ENCODE results near the gene NBEAL1.
"Not testable (repeated sequence)": the region's sequence is repeated elsewhere in the genome, so short reads cannot be mapped to it uniquely, and the experiment has no call there.

The NBEAL1 gene

GRCh38 chr2:203040966-203041521 lies 26.4 kb downstream of the NBEAL1 start:
- DNase-seq: no peak

GRCh38 chr2:203042178-203042577 lies 27.5 kb downstream of the NBEAL1 start:
- DNase-seq: no peak

DNA sequence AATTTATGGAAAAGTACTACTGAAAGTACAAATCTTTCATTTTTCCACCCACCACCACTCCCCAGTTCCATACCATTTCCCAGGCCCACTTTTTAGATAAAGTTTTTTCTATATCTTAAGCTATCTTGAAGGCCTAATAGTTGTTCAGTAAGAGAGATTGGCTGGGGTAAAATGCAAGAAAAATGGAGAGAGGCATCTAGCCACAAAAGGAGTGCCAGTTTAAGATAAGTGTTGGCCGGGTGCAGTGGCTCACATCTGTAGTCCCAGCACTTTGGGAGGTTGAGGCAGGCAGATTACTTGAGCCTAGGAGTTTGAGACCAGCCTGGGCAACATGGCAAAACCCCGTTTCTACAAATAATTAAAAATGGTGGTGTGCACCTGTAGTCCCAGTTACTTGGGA lies 28.6 kb downstream of the NBEAL1 start:
- DNase-seq: no peak

- no peak for DNase-seq
Measured at GRCh38 chr2:203045867-203046266, 31.2 kb downstream of the NBEAL1 start.

- no peak for DNase-seq
Measured at GRCh38 chr2:203052539-203052938, 37.9 kb downstream of the NBEAL1 start.

DNA sequence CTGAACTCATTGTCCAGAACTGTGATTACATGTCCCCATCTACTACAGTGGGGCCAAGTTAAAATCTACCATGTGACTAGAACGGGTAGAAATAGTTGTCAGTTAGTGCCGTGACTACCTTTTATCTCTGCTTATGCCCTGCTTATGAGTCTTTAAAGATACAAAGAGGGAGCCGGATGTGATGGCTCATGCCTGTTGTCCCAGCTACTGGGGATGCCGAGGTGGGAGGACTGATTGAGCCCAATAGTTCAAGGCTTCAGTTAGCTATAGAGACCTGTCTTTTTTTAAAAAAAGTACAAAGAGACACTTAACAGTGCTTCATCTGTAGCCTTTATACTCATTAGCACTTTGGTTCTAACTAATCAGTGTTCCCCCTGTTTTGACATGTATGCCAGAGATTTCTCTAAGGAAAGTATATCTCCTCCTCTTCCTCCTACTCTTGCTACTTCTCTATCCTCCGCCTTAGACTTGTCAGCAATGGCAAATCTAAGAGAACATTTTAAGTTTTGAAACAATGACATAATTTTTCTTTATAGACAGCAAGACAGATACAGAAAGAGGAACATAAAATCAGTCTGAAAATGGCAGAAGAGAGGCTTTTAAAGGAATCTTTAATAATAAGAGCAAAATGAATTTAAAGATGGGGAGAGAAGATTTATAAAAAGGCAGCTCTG lies 45.0 kb downstream of the NBEAL1 start:
- no peak for DNase-seq

DNA sequence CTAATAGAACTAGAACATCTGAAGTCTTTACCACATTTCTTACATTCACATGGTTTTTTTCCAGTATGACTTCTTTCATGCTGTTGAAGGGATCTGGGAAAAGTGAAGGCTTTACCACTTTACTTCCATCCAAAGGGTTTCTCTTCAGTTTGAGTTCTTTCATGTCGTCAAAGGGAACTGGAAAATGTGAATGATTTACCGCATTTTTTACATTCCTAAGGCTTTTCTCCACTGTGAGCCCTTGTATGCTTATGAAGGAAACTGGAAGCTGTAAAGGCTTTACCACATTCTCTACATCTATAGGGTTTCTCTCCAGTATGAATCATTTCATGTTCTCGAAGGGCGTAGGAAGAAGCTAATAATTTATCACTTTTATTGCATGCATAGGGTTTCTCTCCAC lies 46.7 kb downstream of the NBEAL1 start:
- no peak for DNase-seq

DNA sequence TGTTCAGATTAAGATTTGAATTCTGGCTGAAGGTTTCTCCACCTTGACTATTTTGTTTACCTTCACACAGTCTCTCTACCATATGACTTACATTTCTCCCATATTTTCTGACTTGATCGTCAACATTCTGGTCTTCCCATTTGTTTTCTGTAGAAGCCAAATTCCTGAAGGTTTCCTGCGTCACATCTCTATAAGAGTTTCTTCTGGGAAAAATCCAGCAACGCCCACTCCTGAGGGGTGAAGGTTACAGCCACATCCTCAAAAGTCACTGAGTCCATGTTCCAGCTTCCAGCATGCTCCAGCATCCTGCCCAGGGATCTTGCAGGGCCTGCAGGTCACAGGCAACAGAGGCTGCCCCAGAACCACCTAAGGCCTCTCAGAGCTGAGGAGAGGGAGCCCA lies 47.5 kb downstream of the NBEAL1 start:
- no peak for DNase-seq

DNA sequence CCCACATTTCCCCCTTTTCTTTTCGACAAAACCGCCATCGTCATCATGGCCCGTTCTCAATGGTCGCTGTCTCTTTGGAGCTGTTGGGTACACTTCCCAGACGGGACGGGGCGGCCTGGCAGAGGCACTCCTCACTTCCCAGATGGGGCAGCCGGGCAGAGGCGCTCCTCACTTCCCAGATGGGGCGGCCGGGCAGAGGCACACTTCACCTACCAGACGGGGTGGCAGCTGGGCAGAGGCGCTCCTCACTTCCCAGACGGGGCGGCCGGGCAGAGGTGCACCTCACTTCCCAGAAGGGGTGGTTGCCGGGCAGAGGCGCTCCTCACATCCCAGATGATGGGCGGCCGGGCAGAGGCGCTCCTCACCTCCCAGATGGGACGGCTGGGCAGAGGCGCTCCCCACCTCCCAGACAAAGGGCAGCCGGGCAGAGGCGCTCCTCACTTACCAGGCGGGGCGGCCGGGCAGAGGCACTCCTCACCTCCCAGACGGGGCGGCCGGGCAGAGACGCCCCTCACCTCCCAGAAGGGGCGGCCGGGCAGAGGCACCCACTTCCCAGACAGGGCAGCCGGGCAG lies 51.9 kb downstream of the NBEAL1 start:
- not testable (repeated sequence) for DNase-seq

GRCh38 chr2:203070701-203071100 lies 56.0 kb downstream of the NBEAL1 start:
- DNase-seq: no peak

- no peak for DNase-seq
Measured at GRCh38 chr2:203071148-203071547, 56.5 kb downstream of the NBEAL1 start.

GRCh38 chr2:203072371-203072770 lies 57.7 kb downstream of the NBEAL1 start:
- no peak for DNase-seq

DNA sequence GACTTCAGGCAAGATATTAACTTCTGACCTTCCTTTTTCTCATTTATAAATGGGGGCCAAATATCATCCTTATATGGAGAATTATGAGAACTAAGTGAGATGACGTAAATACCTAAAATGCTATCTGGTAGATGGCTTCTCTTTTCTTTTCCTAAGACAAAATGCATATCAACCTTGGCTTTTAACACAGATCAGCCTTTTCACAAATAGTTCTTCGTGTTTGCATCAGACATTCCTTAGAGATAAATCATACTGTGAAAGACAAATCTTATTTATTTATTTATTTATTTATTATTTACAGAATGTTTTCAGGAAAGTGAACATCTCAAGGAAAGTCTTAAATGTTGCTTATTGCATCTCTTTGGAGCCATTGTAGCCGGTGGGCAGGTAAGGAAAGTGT lies 62.8 kb downstream of the NBEAL1 start:
- no peak for DNase-seq

DNA sequence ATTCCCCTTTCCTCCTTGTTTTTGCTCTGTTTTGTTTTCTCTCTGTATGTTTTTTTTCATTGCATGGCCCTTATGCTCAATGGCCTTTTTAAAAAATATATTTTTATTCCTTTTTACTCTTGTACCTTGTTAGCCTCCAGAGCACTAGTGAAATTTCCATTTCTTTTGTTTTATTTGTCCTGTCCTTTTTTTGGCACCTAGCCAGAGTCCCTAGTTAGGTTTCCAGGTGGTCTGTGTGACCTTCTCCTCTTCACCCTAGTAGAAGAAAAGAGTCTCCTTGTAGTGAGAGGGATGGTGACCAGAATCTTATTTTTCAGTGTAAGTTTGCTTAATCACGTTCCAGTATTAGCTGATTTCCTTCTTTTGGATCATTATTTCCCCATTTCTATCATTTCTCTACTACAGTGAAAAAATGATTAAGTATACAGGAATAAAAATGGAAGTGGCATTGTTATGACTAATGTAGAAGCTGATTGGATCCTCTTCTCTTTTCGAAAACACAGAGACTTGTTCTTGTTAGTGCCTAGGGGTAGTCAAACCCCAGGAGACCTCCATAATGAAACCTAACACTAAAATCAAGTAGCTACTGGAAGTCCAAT lies 65.9 kb downstream of the NBEAL1 start:
- no peak for DNase-seq

DNA sequence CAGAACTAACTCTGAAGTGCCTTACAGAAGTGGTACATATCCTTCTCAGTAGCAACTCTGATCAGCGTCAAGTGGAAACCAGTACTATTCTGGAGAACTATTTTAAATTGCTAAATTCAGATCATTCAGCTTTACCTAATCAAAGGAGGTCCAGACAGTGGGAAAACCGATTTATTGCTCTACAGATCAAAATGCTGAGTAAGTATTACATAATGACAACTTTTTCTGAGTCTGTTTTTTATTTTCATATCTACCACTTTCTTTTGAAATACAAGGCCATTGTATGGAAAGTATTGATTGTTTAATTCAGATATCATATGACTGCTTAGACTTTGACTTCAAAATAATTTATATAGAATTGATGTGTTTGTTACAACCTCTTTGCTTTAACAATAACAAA lies 68.7 kb downstream of the NBEAL1 start:
- no peak for DNase-seq

- not testable (repeated sequence) for DNase-seq
Measured at GRCh38 chr2:203086381-203086780, 71.7 kb downstream of the NBEAL1 start.

DNA sequence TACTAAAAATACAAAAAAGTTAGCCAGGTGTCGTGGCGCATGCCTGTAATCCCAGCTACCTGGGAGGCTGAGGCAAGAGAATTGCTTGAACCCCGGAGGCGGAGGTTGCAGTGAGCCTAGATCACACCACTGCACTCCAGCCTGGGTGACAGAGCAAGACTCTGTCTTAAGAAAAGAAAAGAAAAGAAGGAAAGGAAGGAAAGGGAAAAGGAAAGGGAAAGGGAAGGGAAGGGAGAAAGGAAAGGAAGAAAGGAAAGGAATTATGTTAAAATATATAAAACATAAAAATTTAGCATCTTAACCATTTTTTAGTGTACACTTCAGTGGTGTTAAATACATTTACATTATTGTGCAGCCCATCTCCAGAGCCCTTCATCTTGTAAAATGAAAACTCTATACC lies 76.0 kb downstream of the NBEAL1 start:
- DNase-seq: not testable (repeated sequence)

- DNase-seq: no peak
Measured at GRCh38 chr2:203097735-203098134, 83.1 kb downstream of the NBEAL1 start.

GRCh38 chr2:203102357-203102756 lies 87.7 kb downstream of the NBEAL1 start:
- DNase-seq: not testable (repeated sequence)

- DNase-seq: no peak
Measured at GRCh38 chr2:203104273-203104672, 89.6 kb downstream of the NBEAL1 start.

- no peak for DNase-seq
Measured at GRCh38 chr2:203105996-203106395, 91.3 kb downstream of the NBEAL1 start.

DNA sequence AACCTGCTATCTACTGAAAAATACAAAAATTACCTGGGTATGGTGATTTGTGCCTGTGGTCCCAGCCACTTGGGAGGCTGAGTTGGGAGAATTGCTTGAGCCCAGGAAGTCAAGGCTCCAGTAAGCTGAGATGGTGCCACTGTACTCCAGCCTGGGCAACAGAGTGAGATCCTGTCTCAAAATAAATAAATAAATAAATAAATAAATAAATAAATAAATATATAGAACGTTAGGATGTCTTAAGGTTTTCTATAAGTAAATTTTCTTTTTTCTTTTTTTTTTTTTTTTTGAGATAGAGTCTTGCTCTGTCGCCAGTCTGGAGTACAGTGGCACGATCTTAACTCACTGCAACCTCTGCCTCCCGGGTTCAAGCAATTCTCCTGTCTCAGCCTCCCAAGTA lies 95.8 kb downstream of the NBEAL1 start:
- DNase-seq: not testable (repeated sequence)

GRCh38 chr2:203112342-203112741 lies 97.7 kb downstream of the NBEAL1 start:
- no peak for DNase-seq

DNA sequence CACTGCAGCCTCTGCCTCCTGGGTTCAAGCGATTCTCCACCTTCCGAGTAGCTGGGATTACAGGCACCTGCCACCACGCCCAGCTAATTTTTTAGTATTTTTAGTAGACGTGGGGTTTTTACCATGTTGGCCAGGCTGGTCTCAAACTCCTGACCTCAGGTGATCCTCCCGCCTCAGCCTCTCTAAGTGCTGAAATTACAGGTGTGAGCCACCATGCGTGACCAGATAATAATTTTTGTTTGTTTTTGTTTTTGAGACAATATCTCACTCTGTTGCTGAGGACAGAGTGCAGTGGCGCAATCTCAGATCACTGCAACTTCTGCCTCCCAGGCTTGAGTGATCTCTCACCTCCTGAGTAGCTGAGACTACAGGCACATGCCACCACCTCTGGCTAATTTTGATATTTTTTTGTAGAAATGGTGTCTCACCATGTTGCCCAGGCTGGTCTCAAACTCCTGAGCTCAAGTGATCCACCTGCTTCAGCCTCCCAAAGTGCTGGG lies 100.6 kb downstream of the NBEAL1 start:
- not testable (repeated sequence) for DNase-seq

Measured in activated naive CD4-positive, alpha-beta T cell (primary cell).